ENCODE data around the gene GADL1.
A peak's percentile ranks its signal among the peaks of the same experiment; 100 is the strongest.

GADL1 gene

GRCh38 chr3:30760040-30760695, 134.3 kb downstream of the GADL1 start:
- no peak for DNase-seq (ENCODE audit: low read depth in 2 of 2)

- DNase-seq (ENCODE audit: low read depth in 2 of 2), result no peak
These were observed 138.2 kb downstream of the GADL1 start for GRCh38 chr3:30756218-30756617.

GRCh38 chr3:30754426-30754825, 140.0 kb downstream of the GADL1 start:
- DNase-seq (ENCODE audit: low read depth in 2 of 2), result no peak

GRCh38 chr3:30753766-30754165, 140.7 kb downstream of the GADL1 start:
- DNase-seq (ENCODE audit: low read depth in 2 of 2), result no peak

- DNase-seq (ENCODE audit: low read depth in 2 of 2), result no peak
These were observed 141.5 kb downstream of the GADL1 start for GRCh38 chr3:30752970-30753369.

GRCh38 chr3:30752491-30752890, 142.0 kb downstream of the GADL1 start:
- no peak for DNase-seq (ENCODE audit: low read depth in 2 of 2)

GRCh38 chr3:30751610-30752299, 142.7 kb downstream of the GADL1 start:
- peak; percentile 24 to 32 for DNase-seq (ENCODE audit: low read depth in 2 of 2)

- no peak for DNase-seq (ENCODE audit: low read depth in 2 of 2)
These were observed 143.5 kb downstream of the GADL1 start for GRCh38 chr3:30750967-30751366.

- no peak for DNase-seq (ENCODE audit: low read depth in 2 of 2)
These were observed 145.2 kb downstream of the GADL1 start for GRCh38 chr3:30749230-30749629.

GRCh38 chr3:30747771-30748281, 146.6 kb downstream of the GADL1 start:
- no peak for DNase-seq (ENCODE audit: low read depth in 2 of 2)

- no peak for DNase-seq (ENCODE audit: low read depth in 2 of 2)
These were observed 150.7 kb downstream of the GADL1 start for GRCh38 chr3:30743641-30744317.

GRCh38 chr3:30742796-30743619, 151.5 kb downstream of the GADL1 start:
- DNase-seq (ENCODE audit: low read depth in 2 of 2), result no peak

- DNase-seq (ENCODE audit: low read depth in 2 of 2), result no peak
These were observed 152.6 kb downstream of the GADL1 start for GRCh38 chr3:30741889-30742288.

GRCh38 chr3:30738605-30739004, 155.9 kb downstream of the GADL1 start:
- DNase-seq (ENCODE audit: low read depth in 2 of 2), result no peak

GRCh38 chr3:30737743-30738499, 156.5 kb downstream of the GADL1 start:
- no peak for DNase-seq (ENCODE audit: low read depth in 2 of 2)

- no peak for DNase-seq (ENCODE audit: low read depth in 2 of 2)
These were observed 160.8 kb downstream of the GADL1 start for GRCh38 chr3:30733696-30734095.

- no peak for DNase-seq (ENCODE audit: low read depth in 2 of 2)
These were observed 161.3 kb downstream of the GADL1 start for GRCh38 chr3:30733209-30733608.

- DNase-seq (ENCODE audit: low read depth in 2 of 2), result no peak
These were observed 163.5 kb downstream of the GADL1 start for GRCh38 chr3:30730967-30731366.

GRCh38 chr3:30729936-30730335, 164.5 kb downstream of the GADL1 start:
- DNase-seq (ENCODE audit: low read depth in 2 of 2), result no peak

- DNase-seq (ENCODE audit: low read depth in 2 of 2), result no peak
These were observed 164.9 kb downstream of the GADL1 start for GRCh38 chr3:30729512-30729911.

- DNase-seq (ENCODE audit: low read depth in 2 of 2), result no peak
These were observed 166.3 kb downstream of the GADL1 start for GRCh38 chr3:30728143-30728542.
